Posterior vena cava (tissue), 2 donors: Measurements from ENCODE around the gene ESR2. TPM values are rescaled to one million over a fixed set of nuclear protein-coding genes. Genes with fewer than 3 reads are reported as not detected.

Source experiments
- DNase-seq: peaks from one replicate; pipeline ENCODE4 v3.0.0-alpha.2; 2020; ENCODE audit warnings: low spot score
- intact Hi-C, 2 donors: fragments of 100-400 bp; cut with DNase I; formaldehyde crosslinking; loops; one replicate each; pipeline versions ENCODE4 v1.14.1 to v1.14.2; 2022 to 2023
- total RNA-seq, 2 donors: library from RNA; stranded (reverse); fragmentation: NEBNext Ultra II Directional; extraction: Animal tissue kit (Norgen Biotek cat#: 25700); gene quantifications; one replicate each; pipeline ENCODE4 v1.2.1, GENCODE V29; 2021
- donor health status: DM: yes; HTN: yes; CAD: no.
- donor health status: DM: yes; HTN: yes; CAD: no.

ESR2 gene
- total RNA-seq, 2 donors from 2014 or later = 0.14 to 0.24 TPM

- intact Hi-C loops = no loop called here
- no peak for DNase-seq
These were observed 15.7 kb downstream of the ESR2 start for GRCh38 chr14:64278458-64278857.

GRCh38 chr14:64272019-64272418 lies 22.2 kb downstream of the ESR2 start:
- no peak for DNase-seq
- intact Hi-C loops = no loop called here

GRCh38 chr14:64266239-64266638 lies 27.9 kb downstream of the ESR2 start:
- intact Hi-C loops = no loop called here
- no peak for DNase-seq

- DNase-seq = no peak
- intact Hi-C loops = no loop called here
These were observed 28.9 kb downstream of the ESR2 start for GRCh38 chr14:64265222-64265621.

- intact Hi-C loops = no loop called here
- DNase-seq = no peak
These were observed 33.8 kb downstream of the ESR2 start for GRCh38 chr14:64260418-64260817.

- no peak for DNase-seq
These were observed 38.4 kb downstream of the ESR2 start for GRCh38 chr14:64255756-64256155.

GRCh38 chr14:64253672-64254071 lies 40.5 kb downstream of the ESR2 start:
- DNase-seq = no peak
- intact Hi-C loops = no loop called here

More at GRCh38 chr14:64255756-64256155, 38.4 kb downstream of the ESR2 start:
- intact Hi-C loops = no loop called here

- intact Hi-C loops = no loop called here
- DNase-seq = no peak
These were observed 44.8 kb downstream of the ESR2 start for GRCh38 chr14:64249363-64249762.

GRCh38 chr14:64248689-64249088 lies 45.5 kb downstream of the ESR2 start:
- DNase-seq = no peak
- intact Hi-C loops = no loop called here

GRCh38 chr14:64247195-64247594 lies 47.0 kb downstream of the ESR2 start:
- intact Hi-C loops = no loop called here
- DNase-seq = no peak

GRCh38 chr14:64246688-64247087 lies 47.5 kb downstream of the ESR2 start:
- intact Hi-C loops = no loop called here
- no peak for DNase-seq

- DNase-seq = no peak
- intact Hi-C loops = no loop called here
These were observed 48.7 kb downstream of the ESR2 start for GRCh38 chr14:64245491-64245890.

GRCh38 chr14:64244279-64244678 lies 49.9 kb downstream of the ESR2 start:
- intact Hi-C loops = no loop called here
- no peak for DNase-seq

GRCh38 chr14:64238631-64239030 lies 55.5 kb downstream of the ESR2 start:
- DNase-seq = no peak
- intact Hi-C loops = no loop called here

GRCh38 chr14:64238049-64238448 lies 56.1 kb downstream of the ESR2 start:
- intact Hi-C loops = no loop called here
- DNase-seq = no peak

GRCh38 chr14:64235652-64236640 lies 58.2 kb downstream of the ESR2 start:
- DNase-seq = no peak
- intact Hi-C loops = no loop called here

- intact Hi-C loops = no loop called here
These were observed 59.1 kb downstream of the ESR2 start for GRCh38 chr14:64234877-64235651.

GRCh38 chr14:64233531-64234190 lies 60.5 kb downstream of the ESR2 start:
- DNase-seq = no peak
- intact Hi-C loops = no loop called here

More at GRCh38 chr14:64234877-64235651, 59.1 kb downstream of the ESR2 start:
- DNase-seq = no peak

GRCh38 chr14:64232944-64233343 lies 61.2 kb downstream of the ESR2 start:
- no peak for DNase-seq
- intact Hi-C loops = no loop called here
